ENCODE data around the gene NOP16. TPM values are rescaled to one million over a fixed set of nuclear protein-coding genes. Genes with fewer than 3 reads are reported as not detected.

NOP16 gene, protein sequence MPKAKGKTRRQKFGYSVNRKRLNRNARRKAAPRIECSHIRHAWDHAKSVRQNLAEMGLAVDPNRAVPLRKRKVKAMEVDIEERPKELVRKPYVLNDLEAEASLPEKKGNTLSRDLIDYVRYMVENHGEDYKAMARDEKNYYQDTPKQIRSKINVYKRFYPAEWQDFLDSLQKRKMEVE
- 30.3 TPM for polyA plus RNA-seq (ENCODE audit: insufficient read length)

DNA sequence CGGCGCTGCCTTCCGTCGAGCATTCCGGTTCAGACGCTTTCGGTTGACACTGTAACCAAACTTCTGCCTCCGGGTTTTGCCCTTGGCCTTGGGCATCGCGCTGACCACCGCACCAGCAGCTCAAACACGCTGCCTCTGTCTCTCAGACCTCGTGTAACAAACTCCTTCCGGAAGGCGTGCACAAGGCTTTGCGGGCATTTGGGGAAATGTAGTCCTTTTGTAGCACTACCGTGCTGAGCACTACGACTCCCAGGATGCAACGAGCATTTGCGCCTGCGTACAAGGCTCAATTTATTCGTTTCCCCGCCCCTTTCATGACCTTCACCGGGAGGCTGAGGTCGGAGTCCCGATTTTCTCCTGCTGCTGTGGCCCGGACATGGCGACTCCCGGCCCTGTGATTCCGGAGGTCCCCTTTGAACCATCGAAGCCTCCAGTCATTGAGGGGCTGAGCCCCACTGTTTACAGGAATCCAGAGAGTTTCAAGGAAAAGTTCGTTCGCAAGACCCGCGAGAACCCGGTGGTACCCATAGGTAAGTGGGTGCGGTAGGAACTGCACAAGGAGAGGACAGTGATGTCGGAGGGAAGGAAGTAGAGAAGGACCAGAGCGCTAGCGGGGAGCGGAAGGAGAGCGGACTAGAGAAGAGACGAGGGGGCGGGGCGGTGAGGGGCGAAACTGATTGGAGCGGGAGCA, at the start of gene NOP16, which contains the start of gene HIGD2A:
Gene NOP16, minus strand, starts transcription at position 155 of the 691 bp plus-strand sequence. Its CDS starts 59 bp downstream, at position 96.
Gene HIGD2A, plus strand, starts transcription at position 308 of the 691 bp plus-strand sequence. Its CDS starts 69 bp downstream, at position 377.
- DNase-seq = peak; percentile 98

DNA sequence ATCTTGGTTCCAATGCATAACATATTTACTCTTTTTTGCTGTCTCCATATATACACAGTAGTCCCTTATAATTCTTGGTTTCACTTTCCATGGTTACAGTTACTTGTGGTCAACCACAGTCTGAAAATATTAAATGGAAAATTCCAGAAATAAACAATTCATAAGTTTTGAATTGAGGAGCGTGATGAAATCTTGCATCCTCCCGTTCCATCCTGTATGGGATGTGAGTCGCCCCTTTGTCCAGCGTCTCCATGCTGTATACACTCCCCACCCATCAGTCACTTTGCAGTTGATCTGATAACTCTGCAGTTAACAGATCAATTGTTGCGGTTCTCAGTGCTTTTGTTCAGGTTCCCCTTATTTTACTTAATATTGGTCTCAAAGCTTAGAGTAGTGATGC, 48.3 kb upstream of the NOP16 start:
- no peak for DNase-seq

- DNase-seq = no peak
These were observed 44.3 kb upstream of the NOP16 start for GRCh38 chr5:176432707-176433106.

GRCh38 chr5:176429972-176430371, 41.6 kb upstream of the NOP16 start:
- no peak for DNase-seq

GRCh38 chr5:176427971-176428370, 39.6 kb upstream of the NOP16 start:
- DNase-seq = no peak

DNA sequence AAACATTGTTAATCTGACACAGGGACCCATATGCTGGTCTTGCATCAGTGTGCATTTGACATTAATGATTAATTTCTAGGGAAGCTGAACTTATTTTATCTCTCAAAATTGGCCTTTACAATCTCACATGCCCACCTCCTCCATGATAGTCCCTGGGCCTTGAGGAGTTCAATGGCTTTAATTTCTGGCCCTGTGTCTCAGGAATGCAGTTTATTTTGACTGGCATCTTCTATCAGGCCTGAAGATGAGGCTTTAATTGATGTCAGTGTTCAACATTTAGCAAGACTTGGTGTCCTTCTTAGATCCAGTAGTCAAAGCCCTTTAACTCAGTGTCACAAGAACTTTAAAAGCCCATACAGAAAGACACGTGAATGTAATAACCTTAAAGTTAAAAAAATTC, 38.5 kb upstream of the NOP16 start:
- no peak for DNase-seq

DNA sequence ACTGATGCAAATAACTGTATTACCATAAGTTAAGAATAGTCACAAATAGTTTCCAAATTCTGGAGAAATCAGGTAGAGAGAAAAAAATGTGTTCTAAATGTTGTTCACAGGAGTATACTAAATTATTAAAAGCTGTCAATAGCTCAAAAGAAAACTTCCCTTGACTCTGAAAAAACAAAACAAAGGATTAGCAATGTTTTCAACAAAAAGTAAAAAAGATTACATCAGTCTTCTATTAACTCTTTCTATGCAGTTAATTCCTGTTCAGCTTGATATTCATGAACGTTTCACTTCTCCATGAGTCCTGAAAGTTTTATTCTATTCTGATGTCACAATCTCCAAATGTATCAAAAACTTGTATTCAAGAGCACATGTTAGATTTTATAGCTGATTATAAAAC, 37.4 kb upstream of the NOP16 start:
- DNase-seq = no peak

- DNase-seq = no peak
These were observed 36.7 kb upstream of the NOP16 start for GRCh38 chr5:176425138-176425537.

- DNase-seq = no peak
These were observed 35.8 kb upstream of the NOP16 start for GRCh38 chr5:176424181-176424580.

DNA sequence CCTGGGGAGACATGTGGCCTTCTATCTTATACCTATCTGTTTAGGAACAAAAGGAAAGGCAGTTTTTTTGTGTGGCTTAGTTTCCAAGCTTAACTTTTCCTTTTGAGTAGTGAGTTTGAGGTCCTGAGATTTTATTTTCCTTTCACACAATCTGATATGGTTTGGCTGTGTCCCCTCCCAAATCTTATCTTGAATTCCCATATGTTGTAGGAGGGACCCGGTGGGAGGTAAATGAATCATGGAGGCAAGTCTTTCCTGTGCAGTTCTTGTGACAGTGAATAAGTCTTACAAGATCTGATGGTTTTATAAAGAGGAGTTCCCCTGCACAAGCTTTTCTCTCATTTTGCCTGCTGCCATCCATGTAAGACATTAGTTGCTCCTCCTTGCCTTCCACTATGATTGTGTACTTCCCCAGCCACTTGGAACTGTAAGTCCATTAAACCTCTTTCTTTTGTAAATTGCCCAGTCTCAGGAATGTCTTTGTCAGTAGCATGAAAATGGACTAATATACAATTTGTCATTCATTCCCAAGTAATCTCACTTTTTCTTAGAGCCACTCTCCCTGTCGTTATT, 32.7 kb upstream of the NOP16 start:
- DNase-seq = no peak

DNA sequence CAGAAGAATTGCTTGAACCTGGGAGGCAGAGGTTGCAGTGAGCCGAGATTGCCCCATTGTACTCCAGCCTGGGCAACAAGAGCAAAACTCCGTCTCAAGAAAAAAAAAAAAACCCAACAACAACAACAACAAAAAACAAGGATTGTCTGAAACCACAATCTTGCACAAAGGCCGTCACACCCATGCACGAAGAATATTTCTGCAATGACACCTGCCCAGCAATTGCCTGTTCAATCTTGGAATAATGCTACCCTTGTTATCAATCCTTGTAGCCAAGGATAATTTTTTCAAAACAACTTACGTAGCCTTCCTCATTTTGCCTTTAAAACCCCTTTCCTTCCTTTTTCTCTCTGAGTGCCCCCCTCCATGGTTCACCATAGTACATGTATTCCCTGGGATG, 31.7 kb upstream of the NOP16 start:
- no peak for DNase-seq

DNA sequence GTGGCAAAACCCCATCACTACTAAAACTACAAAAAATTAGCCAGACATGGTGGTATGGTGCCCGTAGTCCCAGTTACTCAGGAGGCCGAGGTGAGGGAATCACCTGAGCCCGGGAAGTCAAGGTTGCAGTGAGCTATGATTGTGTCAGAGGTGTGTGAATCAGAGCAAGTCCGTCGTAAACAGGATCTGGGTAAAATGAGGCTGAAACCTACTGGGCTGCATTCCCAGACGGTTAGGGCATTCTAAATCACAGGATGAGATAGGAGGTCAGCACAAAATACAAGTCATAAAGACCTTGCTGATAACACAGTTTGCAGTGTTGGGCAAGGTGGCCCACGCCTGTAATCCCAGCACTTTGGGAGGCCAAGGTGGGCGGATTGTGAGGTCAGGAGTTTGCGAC, 29.9 kb upstream of the NOP16 start:
- no peak for DNase-seq

DNA sequence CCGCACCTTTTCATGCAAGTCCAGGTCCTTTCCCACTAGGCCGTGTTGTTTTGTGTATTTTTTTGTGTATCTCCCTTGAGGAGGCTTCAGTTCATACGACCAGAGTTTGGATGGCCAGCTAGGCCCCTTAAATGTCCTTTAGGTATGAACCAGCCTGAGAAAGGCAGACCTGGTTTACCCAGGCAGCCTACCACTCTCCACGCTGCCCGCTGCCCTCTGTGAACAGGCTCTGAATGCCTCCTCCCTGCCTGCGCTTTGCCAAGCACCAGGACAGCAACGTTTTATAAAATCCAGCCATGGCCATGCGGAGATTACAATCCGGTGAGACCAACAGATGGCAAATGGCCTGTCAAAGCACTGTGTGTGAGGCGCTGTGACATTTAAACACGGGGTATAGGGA, 28.6 kb upstream of the NOP16 start:
- no peak for DNase-seq

DNA sequence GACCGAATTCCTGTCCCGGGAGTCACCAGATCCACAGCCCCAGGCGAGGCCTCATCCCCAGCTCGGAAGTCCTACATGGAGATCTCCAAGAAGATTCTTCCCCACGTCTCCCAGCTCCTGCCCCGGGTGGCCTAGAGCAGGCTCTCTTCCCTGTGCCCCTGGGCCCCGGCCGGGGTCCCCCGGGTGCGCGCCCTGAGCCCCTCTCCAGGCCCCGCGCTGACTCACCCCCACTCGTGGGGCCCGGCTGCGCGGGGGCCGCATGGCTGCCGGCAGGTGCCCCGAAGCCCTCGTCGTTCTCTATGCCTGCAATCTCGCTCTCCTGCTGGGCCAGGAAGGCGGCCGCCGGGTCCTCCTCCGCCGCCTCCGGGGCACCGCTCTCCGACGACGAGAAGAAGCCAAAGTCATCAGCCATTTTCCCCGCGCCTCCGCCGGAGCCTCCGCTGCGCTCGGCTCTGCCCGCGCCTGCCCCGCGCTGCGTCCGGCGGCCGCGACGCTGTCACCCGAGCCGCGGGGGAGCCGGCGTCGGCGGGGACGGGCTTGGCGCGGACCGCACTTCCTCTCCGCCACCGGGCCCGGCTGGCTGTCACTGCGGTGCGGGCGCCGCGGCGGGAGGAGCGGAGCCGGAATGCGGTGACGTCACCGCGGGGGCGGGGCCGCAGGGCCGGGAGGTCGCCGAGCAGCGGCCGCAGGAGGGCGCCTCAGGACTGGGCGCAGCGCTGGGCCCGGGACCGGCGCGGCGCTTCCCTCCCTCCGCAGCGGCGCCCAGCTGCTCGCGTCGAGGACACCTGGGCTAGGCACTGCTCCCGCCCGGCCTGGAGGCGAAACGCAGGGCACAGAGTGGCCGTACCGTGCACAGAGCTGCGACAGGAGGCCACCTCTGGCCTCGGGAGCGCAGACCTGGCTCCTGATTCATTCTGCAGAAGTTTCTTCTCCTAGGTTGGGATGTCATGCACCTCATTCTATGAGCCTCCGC, 27.8 kb upstream of the NOP16 start, which contains the start of gene CLTB:
Gene CLTB, minus strand, starts transcription at position 588 of the 973 bp plus-strand sequence. Its CDS starts 176 bp downstream, at position 412.
- DNase-seq = peak; percentile 97

DNA sequence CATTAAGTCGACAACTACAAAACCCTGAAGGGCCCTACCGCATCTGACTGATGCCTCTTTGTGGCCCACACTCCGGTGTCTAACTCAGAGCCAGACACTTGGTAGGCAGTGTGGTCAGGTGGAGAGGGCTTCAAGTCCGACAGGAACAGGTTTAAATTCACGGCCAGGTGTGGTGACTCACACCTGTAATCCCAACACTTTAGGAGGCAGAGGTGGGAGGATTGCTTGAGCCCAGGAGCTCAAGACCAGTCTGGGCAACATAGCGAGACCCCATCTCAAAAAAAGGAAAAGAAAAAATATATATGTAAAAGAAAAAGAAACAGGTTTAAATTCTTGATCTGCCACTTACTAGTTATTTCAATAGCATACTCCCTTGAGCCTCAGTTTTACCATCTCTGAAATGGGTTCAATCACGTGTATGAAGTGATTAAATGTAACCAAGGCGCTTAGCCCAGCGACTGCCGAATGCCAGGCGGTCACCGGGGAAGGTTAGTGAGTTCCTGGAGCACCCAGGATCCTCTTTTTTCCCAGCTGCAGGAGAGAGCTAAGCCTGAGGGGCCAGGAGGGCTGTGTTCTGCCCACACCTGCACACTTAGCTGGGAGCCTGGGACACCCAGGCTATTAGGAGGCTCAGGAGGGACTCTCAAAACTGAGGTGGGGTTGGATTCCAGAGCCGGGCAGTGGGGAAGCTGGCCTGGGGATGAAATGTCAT, 27.0 kb upstream of the NOP16 start:
- DNase-seq = no peak

DNA sequence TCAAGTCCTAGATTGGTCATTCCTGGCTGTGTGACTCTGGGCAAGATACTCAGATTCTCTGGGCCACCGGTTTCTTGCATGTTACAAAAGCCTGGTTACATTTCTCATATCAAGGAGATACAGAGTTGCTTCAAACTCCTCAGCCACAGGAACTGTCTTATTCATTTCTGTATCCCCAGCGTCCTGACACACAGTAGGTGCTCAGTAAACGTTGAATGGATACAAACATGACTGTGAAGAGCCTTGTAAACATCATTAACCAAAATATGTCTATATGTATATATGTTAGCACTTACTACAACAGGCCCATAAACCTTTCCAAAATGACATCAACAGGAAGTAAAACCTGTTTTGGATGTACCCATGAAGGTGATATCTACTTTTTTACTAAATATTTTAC, 26.3 kb upstream of the NOP16 start:
- no peak for DNase-seq

GRCh38 chr5:176413709-176414191, 25.4 kb upstream of the NOP16 start:
- no peak for DNase-seq

DNA sequence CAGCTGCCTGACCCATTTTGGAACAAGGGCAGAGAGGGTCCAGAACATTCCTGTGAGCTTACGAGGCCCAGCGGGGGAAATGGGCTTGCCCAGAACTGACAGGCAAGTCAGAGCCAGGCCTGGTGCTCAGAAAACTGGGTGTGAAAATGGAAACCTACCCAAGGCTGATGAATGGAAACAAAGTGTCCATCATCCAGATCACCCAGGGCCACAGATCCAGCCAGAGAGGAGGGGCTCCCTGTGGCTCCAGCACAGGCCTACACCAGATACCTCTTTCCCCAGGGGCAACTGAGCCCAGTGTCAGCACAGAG, 24.8 kb upstream of the NOP16 start:
- DNase-seq = no peak

DNA sequence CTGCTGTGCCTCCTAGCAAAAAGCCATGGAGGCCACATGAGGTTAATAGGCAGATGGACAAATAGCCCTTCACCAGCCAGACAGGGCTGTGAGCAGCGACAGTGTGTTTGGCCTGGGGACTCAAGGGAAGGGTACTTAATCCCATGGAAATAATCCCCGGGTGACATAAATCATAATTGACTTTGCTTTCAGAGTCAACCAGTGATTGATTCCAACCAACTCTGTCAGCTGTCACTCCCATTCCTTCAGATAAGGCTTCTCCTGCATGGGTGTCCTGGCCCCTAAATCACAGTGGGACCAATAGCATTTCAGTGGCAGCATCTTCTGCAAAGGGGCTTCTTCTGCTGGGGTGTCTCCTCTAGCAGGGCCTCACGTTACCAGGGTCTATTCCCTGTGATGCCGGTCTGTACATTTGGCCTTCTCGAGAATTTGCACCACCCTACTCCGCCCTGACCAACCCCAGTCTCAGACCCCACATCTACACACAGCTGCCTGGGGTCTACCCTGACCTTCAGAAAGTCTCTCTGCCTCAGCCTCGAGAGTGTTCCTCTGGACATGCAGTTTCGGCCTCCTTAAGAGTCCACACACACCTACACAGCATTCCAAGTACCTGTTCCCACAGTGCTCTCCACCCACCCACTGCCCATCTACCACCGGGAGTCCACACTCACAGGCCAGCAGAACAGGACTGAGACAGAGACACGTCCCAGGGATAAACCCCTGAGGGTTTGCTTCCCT, 24.3 kb upstream of the NOP16 start:
- no peak for DNase-seq

- DNase-seq = no peak
These were observed 22.2 kb upstream of the NOP16 start for GRCh38 chr5:176410486-176411180.

DNA sequence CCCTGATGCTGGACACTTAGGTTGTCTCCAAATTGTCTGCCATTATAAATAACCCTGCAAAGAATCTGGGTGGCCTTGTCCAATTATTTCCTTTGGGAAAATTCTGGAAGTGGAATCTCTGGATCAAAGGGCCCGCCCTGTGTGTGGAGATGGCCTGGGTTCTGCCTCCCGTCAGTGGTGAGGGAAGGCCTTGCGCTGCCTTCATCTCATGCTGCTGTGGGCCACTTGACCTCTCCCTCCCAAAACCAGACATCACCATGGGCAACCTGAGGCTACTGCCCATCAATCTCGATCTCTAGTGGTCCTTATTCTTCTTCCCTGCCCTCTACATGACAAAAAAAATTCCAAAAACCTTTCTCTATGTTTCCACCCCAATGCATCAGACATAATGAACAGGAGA, 21.4 kb upstream of the NOP16 start:
- DNase-seq = no peak

Measured in hindlimb muscle (tissue), 1 donor.